ENCODE measurements around the gene PPP6R3.

The PPP6R3 gene

GRCh38 chr11:68497761-68498160 lies 37.2 kb downstream of the PPP6R3 start:
- DNase-seq (ENCODE audit: low spot score), result no peak

- peak; percentile 35 for DNase-seq (ENCODE audit: low spot score)
Measured at GRCh38 chr11:68498321-68498720, 37.8 kb downstream of the PPP6R3 start.

DNA sequence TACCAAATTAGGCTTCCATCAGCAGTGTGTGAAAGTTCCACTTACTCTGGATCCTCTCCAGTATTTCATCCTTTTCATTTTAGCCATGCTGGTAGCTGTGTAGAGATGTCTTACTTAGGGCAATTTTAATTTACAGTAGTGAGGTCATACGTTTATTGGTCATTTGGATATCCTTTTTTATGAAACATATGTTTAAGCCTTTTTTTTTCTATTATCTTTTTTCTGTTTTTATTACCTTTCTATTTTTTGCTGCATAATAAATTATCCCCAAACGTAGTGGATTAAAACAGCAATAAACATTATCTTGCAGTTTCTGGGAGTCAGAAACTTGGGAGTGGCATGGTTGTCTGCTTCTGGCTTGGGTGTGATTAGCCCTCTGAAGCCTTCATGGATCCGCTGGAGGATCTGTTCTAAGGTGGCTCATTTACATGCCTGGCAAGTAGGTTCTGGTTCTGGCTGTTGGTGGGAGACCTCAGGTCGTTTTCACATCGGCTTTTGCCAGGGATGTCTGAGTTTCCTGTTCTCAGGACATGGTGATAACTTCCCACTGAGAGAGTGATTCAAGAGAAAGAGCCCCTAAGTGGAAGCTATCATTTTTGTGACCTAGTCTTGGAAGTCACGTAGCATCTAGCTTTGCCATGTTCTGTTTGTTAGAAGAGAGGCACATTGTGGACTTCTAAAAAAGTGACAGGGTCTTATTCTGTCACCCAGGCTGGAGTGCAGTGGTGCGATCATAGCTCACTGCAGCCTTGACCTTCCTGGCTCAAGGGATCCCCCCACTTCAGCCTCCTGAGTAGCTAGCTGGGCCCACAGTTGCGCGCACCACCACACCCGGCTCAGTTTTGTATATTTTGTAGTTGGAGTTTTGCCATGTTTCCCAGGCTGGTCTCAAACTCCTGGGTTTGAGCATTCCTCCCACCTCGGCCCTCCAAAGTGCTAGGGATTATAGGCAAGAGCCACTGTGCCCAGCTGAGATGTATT lies 38.6 kb downstream of the PPP6R3 start:
- DNase-seq (ENCODE audit: low spot score), result no peak

DNA sequence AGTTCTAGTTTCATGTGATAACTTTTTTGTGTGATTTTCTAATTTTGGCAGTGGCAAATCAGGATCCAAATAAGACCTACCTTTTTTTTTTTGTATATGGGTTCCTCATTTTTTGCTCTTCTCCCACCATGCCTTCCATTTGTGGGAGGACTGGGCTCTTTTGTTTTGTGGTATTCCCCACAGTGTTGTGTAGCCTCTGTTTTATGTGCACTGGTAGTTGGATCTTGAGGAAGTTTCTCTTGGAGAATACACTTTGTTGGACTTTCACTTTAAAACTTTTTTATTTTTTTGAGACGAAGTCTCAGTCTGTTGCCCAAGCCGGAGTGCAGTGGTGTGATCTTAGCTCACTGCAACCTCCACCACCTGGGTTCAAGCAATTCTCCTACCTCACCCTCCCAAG lies 39.7 kb downstream of the PPP6R3 start:
- DNase-seq (ENCODE audit: low spot score), result no peak

DNA sequence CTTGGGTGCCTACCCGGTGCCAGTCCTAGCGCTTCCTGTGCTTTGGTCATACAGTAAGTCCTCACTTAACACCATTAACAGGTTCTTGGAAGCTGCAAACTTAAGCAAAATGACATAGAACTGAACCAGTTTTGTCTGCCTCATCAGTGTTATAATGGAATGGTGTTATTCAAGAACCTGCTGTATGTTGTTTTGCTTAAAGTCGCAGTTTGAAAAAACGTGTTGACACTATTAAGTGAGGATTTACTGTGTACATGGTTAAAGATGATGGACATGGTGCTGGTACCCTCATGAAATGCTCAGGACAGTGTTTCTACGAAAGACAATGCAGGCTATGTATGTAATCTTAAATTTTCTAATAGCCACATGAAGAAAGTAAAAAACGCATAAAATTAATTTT lies 41.3 kb downstream of the PPP6R3 start:
- no peak for DNase-seq (ENCODE audit: low spot score)

DNA sequence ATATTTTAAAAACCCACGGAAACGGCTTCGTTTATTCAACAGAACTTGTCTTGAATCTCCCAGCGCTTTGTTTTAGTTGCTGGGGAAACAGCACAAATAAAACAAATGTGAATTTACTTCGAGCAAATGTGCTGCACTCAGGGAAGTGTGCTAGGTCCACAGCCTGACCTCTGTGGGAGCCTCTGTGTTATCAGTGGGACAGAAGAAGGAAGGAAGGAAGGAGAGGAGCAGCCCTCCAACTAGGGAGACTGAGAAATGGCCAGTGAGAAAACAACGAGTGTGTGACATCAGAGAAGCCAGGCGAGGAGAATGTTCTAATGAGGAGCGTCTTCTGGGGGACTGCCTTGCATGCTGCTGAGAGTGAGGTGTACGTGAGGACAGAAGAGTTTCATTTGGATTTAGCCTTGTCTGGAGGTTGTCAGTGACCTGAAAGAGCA lies 42.7 kb downstream of the PPP6R3 start:
- no peak for DNase-seq (ENCODE audit: low spot score)

- peak; percentile 28 for DNase-seq (ENCODE audit: low spot score)
Measured at GRCh38 chr11:68503792-68504191, 43.2 kb downstream of the PPP6R3 start.

GRCh38 chr11:68504432-68505066 lies 44.0 kb downstream of the PPP6R3 start:
- peak; percentile 23 for DNase-seq (ENCODE audit: low spot score)

GRCh38 chr11:68505596-68505995 lies 45.0 kb downstream of the PPP6R3 start:
- no peak for DNase-seq (ENCODE audit: low spot score)

- DNase-seq (ENCODE audit: low spot score), result no peak
Measured at GRCh38 chr11:68506908-68507307, 46.4 kb downstream of the PPP6R3 start.

GRCh38 chr11:68508425-68508824 lies 47.9 kb downstream of the PPP6R3 start:
- DNase-seq (ENCODE audit: low spot score), result no peak

DNA sequence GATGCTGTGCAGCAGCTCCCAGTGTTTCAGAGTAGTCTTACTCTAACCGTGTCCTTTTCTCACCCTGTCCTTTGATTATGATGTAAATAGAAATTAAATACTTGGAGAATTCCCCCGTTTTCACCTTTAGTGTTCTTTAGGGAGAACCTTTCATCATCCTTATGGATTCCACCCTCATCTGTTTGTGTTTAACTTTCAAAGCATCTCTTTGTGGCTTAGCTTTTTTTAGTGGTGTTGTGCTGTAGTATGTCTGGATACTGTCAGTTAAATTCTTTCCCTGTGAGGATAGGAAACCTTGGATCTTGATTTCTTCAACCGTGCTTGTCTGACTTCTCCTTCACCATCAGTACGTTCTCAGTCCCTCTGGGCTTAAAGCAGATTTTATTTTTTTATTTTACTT lies 48.5 kb downstream of the PPP6R3 start:
- DNase-seq (ENCODE audit: low spot score), result no peak

- no peak for DNase-seq (ENCODE audit: low spot score)
Measured at GRCh38 chr11:68513930-68514487, 53.5 kb downstream of the PPP6R3 start.

DNA sequence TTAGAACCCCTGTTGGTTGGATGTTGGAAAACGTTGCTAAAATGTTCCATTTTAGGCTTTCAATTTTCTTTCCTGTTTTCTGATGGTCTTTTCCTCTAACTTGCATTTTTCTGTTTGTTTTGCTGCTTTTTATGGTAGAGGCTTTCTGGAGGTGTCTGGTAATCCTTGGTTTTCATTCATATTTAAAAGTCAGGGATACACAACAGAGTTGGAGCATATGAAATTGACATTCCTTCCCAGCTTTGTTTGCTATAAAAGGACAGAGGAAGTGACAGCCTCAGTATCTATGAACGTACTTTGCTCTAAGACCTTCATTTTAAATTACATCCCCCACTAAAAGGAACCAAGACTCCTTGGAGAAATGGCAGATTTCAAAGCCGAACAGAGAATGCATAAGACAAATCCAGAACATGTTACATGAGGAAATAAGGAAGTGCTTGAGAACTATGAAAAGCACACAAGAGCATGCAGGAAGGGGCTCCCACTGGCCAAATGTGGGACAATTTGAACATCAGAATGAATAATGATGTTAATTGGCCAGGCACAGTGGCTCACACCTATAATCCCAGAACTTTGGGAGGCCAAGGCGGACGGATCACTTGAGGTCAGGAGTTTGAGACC lies 56.7 kb downstream of the PPP6R3 start:
- no peak for DNase-seq (ENCODE audit: low spot score)

DNA sequence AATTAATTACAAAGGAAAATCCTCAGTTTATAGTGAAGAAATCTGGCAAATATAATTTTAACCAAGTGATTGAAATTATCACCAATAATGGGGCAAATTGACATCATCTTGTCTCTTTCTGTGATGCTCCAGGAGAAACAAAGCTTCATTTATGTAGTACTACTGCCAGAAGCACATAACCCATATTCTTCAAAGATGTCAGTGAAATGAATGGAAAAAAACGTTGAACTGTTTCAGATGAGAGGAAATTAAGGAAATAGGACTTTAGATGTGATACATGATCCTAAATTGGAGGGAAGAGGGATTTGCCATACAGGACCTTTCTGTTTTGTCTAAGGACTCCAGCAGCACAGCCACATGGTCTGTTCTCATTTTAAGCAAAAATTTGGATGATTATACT lies 57.6 kb downstream of the PPP6R3 start:
- DNase-seq (ENCODE audit: low spot score), result no peak

GRCh38 chr11:68521969-68522652 lies 61.6 kb downstream of the PPP6R3 start:
- DNase-seq (ENCODE audit: low spot score), result no peak

DNA sequence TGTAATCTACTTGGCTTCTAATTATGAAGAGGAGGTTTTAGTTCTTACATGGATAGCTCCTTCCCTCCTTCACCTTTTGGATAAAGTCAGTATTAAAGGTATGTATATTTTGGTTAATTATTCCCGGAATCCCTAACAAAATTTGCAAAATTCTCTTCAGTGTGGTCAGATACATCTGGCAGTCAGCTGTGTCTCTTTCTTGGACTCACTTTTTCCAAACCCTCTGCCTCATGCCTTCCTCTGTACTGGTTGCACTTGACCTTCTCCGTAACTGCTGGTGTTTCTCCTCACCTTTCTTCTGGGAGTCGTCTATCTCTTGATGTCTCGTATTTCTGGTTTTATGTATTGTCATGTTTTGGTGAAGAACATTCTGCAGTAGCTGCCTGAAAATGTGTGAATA lies 62.5 kb downstream of the PPP6R3 start:
- no peak for DNase-seq (ENCODE audit: low spot score)

DNA sequence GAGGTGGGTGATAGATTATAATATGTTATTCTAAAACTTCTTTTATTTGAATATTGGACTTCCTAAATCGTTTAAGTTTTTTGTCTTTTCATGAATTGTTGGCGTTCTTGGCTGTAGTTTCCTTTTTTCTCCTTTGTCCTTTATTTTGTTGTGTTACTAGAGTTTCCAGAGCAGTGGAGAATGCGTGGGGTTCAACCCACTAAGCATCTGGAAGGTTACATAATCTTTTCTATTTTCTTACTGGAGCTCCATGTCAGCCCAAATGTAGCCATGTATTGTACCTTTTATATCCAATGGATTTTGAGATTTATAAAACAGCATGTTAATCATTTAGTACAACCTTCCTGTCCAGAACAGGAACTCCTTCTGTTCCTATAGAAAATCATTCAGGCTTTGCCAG lies 63.2 kb downstream of the PPP6R3 start:
- no peak for DNase-seq (ENCODE audit: low spot score)

- DNase-seq (ENCODE audit: low spot score), result no peak
Measured at GRCh38 chr11:68524213-68524612, 63.7 kb downstream of the PPP6R3 start.

DNA sequence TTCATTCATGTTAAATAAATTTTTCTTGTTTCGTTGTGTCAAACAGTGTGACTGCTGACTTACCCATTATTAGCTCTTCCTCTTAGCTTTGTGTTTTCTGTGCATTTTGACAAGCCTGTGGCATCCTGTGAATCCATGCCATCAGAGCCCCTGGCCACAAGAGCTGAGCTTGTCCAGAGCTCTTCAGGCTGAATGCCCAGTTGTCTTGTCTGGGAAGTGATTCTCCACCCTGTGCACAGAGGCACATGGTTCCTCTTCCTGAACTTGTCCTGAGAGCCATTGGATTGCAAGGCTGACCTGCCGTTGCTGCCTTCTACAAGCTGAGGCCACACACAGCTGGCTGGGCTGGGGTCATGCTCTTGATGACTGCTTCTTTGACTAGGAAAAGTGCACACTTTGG lies 64.1 kb downstream of the PPP6R3 start:
- DNase-seq (ENCODE audit: low spot score), result no peak

- DNase-seq (ENCODE audit: low spot score), result no peak
Measured at GRCh38 chr11:68525336-68525735, 64.8 kb downstream of the PPP6R3 start.

GRCh38 chr11:68525930-68526329 lies 65.4 kb downstream of the PPP6R3 start:
- DNase-seq (ENCODE audit: low spot score), result no peak
